Prostate gland (tissue), 2 donors: ENCODE results near the gene SPSB2.

Experiments
- POLR2A ChIP-seq: fragments of 450-650 bp; IDR thresholded peaks from one replicate; pipeline ENCODE4 v1.6.1; 2016; ENCODE audit warnings: antibody characterized with exemption, mild to moderate bottlenecking
- POLR2AphosphoS5 ChIP-seq: sonication (generic); formaldehyde crosslinking; IDR thresholded peaks from one replicate; pipeline ENCODE4 v1.6.1; 2017; ENCODE audit warnings: antibody characterized with exemption
- TF ChIP-seq, protein P1 (sequence below), 4 experiments: fragments of 200-600 bp in 2 of 4; fragments of 450-650 bp in 2 of 4; sonication (generic) in 2 of 4; IDR thresholded peaks; 1 replicate in 3 of 4; 2 replicates in 1 of 4; pipeline ENCODE4 v1.5.1; 2016 to 2019; ENCODE audit warnings: antibody characterized with exemption in 4 of 4, mild to moderate bottlenecking in 2 of 4, moderate library complexity in 2 of 4

DNA sequence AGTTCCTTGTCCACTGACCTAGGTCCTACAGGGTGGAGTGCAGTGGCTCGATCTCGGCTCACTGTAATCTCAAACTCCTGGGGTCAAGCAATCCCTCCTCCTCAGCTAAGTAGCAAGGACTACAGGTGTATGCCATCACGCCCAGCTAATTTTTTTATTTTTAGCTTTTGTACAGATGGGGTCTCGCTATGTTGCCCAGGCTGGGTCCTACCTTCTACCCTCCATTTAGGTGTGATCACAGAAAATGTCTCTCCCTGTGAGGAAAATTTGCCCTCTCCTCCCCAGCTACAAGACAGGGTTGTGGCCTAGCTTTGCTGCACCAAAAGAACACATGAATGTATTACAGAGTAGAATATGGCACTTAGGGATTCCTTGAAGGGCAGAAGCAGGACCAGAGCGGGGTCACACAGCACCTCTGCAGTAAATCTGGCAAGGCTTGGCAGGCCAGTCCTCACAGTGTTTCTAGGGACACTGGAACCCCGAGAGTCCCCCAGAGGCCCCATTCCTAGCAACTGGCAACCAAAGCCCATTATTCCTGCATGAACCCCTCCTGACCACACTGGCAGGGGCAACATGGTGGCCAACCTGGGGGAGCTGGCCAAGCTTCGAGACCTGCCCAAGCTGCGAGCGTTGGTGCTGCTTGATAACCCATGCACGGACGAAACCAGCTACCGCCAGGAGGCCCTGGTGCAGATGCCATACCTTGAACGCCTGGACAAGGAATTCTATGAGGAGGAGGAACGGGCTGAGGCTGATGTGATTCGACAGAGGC, 39.2 kb upstream of the SPSB2 start:
- TF ChIP-seq POLR2AphosphoS5 (no peak), POLR2A (no peak)
- TF ChIP-seq, protein P1, sequence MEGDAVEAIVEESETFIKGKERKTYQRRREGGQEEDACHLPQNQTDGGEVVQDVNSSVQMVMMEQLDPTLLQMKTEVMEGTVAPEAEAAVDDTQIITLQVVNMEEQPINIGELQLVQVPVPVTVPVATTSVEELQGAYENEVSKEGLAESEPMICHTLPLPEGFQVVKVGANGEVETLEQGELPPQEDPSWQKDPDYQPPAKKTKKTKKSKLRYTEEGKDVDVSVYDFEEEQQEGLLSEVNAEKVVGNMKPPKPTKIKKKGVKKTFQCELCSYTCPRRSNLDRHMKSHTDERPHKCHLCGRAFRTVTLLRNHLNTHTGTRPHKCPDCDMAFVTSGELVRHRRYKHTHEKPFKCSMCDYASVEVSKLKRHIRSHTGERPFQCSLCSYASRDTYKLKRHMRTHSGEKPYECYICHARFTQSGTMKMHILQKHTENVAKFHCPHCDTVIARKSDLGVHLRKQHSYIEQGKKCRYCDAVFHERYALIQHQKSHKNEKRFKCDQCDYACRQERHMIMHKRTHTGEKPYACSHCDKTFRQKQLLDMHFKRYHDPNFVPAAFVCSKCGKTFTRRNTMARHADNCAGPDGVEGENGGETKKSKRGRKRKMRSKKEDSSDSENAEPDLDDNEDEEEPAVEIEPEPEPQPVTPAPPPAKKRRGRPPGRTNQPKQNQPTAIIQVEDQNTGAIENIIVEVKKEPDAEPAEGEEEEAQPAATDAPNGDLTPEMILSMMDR (IDR thresholded peaks at IDR 0.05) = no peak
